Esophagus muscularis mucosa (tissue), 4 donors: ENCODE data around the gene SLC38A9.

Experiments used
- EP300 ChIP-seq: sonication (generic); formaldehyde crosslinking; IDR thresholded peaks from one replicate; pipeline ENCODE4 v1.6.1; 2017; ENCODE audit warnings: antibody characterized with exemption
- POLR2A ChIP-seq: fragments of 450-650 bp; IDR thresholded peaks from one replicate; pipeline ENCODE4 v1.6.1; 2017; ENCODE audit warnings: antibody characterized with exemption, moderate library complexity, mild to moderate bottlenecking, low read depth
- POLR2AphosphoS5 ChIP-seq, 2 donors: sonication (generic); formaldehyde crosslinking; IDR thresholded peaks; one replicate each; pipeline ENCODE4 v1.6.1; 2017; ENCODE audit warnings: antibody characterized with exemption in 2 of 2
- TF ChIP-seq, protein P1 (sequence below), 3 experiments: fragments of 200-600 bp in 2 of 3; fragments of 450-650 bp in 1 of 3; sonication (generic) in 2 of 3; IDR thresholded peaks; one replicate each; pipeline ENCODE4 v1.5.1; 2017 to 2019; ENCODE audit warnings: antibody characterized with exemption in 3 of 3, mild to moderate bottlenecking in 2 of 3, moderate library complexity in 1 of 3

GRCh38 chr5:55625589-55625909, 86.6 kb downstream of the SLC38A9 start:
- TF ChIP-seq POLR2A (no peak), POLR2AphosphoS5 (IDR thresholded peaks at IDR 0.05) (no peak), EP300 (no peak)
- TF ChIP-seq, protein P1, sequence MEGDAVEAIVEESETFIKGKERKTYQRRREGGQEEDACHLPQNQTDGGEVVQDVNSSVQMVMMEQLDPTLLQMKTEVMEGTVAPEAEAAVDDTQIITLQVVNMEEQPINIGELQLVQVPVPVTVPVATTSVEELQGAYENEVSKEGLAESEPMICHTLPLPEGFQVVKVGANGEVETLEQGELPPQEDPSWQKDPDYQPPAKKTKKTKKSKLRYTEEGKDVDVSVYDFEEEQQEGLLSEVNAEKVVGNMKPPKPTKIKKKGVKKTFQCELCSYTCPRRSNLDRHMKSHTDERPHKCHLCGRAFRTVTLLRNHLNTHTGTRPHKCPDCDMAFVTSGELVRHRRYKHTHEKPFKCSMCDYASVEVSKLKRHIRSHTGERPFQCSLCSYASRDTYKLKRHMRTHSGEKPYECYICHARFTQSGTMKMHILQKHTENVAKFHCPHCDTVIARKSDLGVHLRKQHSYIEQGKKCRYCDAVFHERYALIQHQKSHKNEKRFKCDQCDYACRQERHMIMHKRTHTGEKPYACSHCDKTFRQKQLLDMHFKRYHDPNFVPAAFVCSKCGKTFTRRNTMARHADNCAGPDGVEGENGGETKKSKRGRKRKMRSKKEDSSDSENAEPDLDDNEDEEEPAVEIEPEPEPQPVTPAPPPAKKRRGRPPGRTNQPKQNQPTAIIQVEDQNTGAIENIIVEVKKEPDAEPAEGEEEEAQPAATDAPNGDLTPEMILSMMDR (IDR thresholded peaks at IDR 0.05), result no peak
